GM10266 (cell line): ENCODE measurements around the gene COL5A2.

Experiments
- DNase-seq: peaks from one replicate; pipeline ENCODE4 v3.0.0; 2012; ENCODE audit errors: extremely low spot score
- CTCF ChIP-seq: IDR thresholded peaks from 2 replicates; pipeline ENCODE4 v1.5.1; 2012; ENCODE audit warnings: mild to moderate bottlenecking, low read depth; ENCODE audit not compliant: control insufficient read depth, insufficient read depth; ENCODE audit errors: missing control alignments

COL5A2 gene

GRCh38 chr2:189179570-189179950 lies at the start of gene COL5A2:
Gene COL5A2, minus strand, starts transcription at chr2:189179761. Its CDS starts 157 bp downstream, at chr2:189179604.
- TF ChIP-seq CTCF = no peak
- no peak for DNase-seq

GRCh38 chr2:189226017-189226416 lies 46.5 kb upstream of the COL5A2 start:
- no peak for DNase-seq
- no peak for TF ChIP-seq CTCF

GRCh38 chr2:189225032-189225431 lies 45.5 kb upstream of the COL5A2 start:
- DNase-seq = no peak
- TF ChIP-seq CTCF = no peak

- no peak for DNase-seq
- no peak for TF ChIP-seq CTCF
Observed at GRCh38 chr2:189222468-189223105, 43.0 kb upstream of the COL5A2 start.

GRCh38 chr2:189221811-189222467 lies 42.4 kb upstream of the COL5A2 start:
- TF ChIP-seq CTCF = no peak
- DNase-seq = no peak

- no peak for DNase-seq
- no peak for TF ChIP-seq CTCF
Observed at GRCh38 chr2:189218236-189218635, 38.7 kb upstream of the COL5A2 start.

GRCh38 chr2:189217541-189217940 lies 38.0 kb upstream of the COL5A2 start:
- no peak for TF ChIP-seq CTCF
- no peak for DNase-seq
